Brain microvascular endothelial cell (primary cell): ENCODE measurements around the gene PLA2G4C.

Experiments used
- DNase-seq: peaks from one replicate; pipeline ENCODE4 v3.0.0-alpha.2; 2020
- H3K27ac ChIP-seq: fragments of 250-450 bp; sonication (Bioruptor Pico); 2 replicates; pipeline ENCODE4 v1.5.1; 2020; ENCODE audit warnings: mild to moderate bottlenecking, moderate library complexity
- H3K27me3 ChIP-seq: fragments of 250-450 bp; sonication (Bioruptor Pico); replicated peaks from 2 replicates; pipeline ENCODE4 v1.5.1; 2020; ENCODE audit warnings: mild to moderate bottlenecking
- H3K36me3 ChIP-seq: fragments of 250-450 bp; sonication (Bioruptor Pico); replicated peaks from 2 replicates; pipeline ENCODE4 v1.5.1; 2020; ENCODE audit warnings: mild to moderate bottlenecking
- H3K4me3 ChIP-seq: 2 replicates; pipeline ENCODE4 v1.5.1; 2011; ENCODE audit warnings: low read depth, mild to moderate bottlenecking, control low read depth, low read length, moderate library complexity
- in situ Hi-C: cut with HindIII; loops from 2 replicates; pipeline ENCODE4 v1.10.0; 2017; ENCODE audit warnings: low sequenced_read_pairs, low pct_ligation_motif_present
- TF ChIP-seq, protein P1 (sequence below): IDR thresholded peaks from 2 replicates; pipeline ENCODE4 v1.5.1; 2011; ENCODE audit warnings: low read depth, mild to moderate bottlenecking, moderate library complexity, low read length, control low read depth, inconsistent platforms; ENCODE audit errors: missing control alignments

The PLA2G4C gene

DNA sequence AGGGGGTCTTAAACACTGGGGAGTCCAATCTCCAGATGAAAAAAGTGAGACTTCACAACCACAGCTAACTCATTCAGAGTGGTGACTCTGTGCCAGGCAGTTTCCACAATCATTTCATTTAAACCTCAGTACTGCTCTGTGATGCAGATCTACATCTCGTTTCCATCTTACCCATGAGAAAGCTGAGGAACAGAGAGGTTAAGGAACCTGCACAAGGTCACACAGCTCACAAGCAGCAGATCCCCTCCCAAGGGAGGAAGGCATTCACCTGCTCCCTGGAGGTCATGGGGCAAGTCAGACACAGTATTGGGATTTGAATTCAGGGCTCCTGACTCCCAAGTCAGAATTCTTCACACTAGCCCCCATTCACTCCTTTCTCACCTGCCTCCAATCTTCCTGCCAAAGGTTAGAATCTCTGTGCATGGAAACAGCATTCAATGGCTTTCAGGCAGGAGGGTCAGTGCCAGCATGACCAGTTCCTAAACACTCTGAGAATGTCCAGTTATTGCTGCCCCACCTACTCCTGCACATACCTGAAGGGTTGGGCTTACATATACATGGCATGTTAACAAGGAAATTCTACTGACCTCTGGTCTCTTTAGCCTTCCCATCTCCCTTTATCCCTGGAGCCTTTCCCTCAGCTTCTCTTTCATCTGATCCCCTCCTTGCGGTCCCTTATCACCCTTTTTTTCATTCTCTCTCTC, 68.6 kb downstream of the PLA2G4C start:
- TF ChIP-seq, protein P1, sequence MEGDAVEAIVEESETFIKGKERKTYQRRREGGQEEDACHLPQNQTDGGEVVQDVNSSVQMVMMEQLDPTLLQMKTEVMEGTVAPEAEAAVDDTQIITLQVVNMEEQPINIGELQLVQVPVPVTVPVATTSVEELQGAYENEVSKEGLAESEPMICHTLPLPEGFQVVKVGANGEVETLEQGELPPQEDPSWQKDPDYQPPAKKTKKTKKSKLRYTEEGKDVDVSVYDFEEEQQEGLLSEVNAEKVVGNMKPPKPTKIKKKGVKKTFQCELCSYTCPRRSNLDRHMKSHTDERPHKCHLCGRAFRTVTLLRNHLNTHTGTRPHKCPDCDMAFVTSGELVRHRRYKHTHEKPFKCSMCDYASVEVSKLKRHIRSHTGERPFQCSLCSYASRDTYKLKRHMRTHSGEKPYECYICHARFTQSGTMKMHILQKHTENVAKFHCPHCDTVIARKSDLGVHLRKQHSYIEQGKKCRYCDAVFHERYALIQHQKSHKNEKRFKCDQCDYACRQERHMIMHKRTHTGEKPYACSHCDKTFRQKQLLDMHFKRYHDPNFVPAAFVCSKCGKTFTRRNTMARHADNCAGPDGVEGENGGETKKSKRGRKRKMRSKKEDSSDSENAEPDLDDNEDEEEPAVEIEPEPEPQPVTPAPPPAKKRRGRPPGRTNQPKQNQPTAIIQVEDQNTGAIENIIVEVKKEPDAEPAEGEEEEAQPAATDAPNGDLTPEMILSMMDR: no peak
- no peak for DNase-seq
- H3K27me3 ChIP-seq: no peaks in the 10 kb centered on the region
- in situ Hi-C loops: no loop called here
- H3K4me3 ChIP-seq: no peak overlapping the region
- H3K36me3 ChIP-seq: no peaks in the 10 kb centered on the region
- no peak overlapping the region for H3K27ac ChIP-seq

DNA sequence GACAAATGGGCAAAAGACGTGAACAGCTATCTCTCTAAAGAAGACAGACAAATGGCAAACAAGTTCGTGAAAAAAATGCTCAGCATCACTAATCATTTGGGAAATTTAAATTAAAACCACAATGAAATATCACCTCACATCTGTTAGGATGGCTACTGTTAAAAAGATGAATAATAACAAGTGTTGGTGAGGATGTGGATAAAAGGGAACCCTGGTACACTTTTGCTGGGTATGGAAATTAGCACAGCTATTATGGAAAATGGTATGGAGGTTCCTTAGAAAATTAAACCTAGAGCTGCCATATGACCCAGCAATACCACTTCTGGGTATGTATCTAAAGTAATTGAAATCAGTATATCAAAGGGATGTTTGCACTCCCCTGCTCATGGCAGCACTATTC, 73.9 kb downstream of the PLA2G4C start:
- Histone ChIP-seq H3K4me3 (no peak overlapping the region), H3K36me3 (no peaks in the 10 kb centered on the region), H3K27me3 (no peaks in the 10 kb centered on the region), H3K27ac (no peak overlapping the region)
- TF ChIP-seq, protein P1: no peak
- DNase-seq: no peak
- in situ Hi-C loops: no loop called here

DNA sequence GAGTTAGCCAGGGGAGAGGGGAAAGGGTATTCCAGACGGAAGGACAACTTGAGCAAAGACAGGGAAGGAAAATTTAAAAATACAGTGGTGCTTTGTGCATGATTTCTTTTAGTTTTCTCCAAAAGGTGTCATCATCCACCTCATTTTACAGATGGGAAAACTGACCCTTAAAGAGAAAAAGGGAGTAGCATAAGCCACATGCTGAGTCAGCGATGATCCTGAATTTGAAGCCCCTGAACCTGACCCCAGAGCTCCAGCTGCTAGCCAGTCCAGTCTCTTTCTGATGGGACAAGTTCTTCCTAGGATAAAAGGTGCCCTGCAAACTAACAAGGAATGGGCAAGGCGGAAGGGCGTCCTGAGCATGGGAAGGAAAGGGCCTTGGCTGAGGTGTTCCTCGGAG, 77.0 kb downstream of the PLA2G4C start:
- Histone ChIP-seq H3K36me3 (no peaks in the 10 kb centered on the region), H3K4me3 (no peak overlapping the region), H3K27me3 (no peaks in the 10 kb centered on the region), H3K27ac (no peak overlapping the region)
- in situ Hi-C loops: no loop called here
- TF ChIP-seq, protein P1: no peak
- DNase-seq: no peak

DNA sequence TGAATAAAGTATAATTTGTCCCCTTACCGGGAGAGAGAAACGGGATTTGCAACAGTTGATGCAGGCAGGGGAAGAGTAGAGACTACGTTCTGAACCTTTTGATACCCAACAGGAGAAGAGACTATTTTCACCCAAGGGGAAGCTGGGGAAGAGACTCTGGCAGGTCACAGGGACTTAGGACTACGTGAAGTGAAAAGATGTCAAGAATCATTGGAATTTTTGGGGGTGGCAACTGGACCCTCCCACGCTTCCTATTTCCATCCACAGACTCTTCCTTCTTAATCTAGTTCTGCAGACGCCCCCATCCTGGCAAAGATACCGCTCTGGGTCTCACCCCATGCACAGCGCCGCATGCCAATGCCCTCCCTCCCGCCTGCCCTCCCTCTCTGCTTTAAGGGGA, 80.5 kb downstream of the PLA2G4C start:
- TF ChIP-seq, protein P1: no peak
- no peaks in the 10 kb centered on the region for H3K36me3 ChIP-seq
- no peak for DNase-seq
- H3K27ac ChIP-seq: no peak overlapping the region
- no peak overlapping the region for H3K4me3 ChIP-seq
- no peaks in the 10 kb centered on the region for H3K27me3 ChIP-seq
- in situ Hi-C loops: no loop called here

DNA sequence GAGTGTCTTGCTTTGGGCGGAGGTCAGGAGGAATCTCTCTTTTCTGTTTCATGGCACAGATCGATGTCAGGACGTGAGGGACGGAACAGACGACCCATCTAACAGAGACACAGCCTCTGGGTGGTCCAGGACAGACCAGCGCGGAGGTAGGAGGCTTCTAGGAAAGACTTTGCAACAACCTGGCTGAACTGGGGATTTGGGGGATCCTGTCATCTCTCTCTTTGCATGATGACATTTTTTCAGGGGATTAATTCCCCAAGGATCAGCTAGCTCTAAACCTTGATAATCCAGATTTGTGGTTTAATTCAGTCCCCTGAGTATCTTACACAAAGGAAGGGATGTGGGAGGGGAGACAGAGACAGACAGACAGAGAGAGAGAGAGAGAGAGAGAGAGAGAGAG, 81.2 kb downstream of the PLA2G4C start:
- Histone ChIP-seq H3K36me3 (no peaks in the 10 kb centered on the region), H3K27me3 (no peaks in the 10 kb centered on the region), H3K4me3 (no peak overlapping the region), H3K27ac (no peak overlapping the region)
- no peak for DNase-seq
- TF ChIP-seq, protein P1: no peak
- in situ Hi-C loops: no loop called here

DNA sequence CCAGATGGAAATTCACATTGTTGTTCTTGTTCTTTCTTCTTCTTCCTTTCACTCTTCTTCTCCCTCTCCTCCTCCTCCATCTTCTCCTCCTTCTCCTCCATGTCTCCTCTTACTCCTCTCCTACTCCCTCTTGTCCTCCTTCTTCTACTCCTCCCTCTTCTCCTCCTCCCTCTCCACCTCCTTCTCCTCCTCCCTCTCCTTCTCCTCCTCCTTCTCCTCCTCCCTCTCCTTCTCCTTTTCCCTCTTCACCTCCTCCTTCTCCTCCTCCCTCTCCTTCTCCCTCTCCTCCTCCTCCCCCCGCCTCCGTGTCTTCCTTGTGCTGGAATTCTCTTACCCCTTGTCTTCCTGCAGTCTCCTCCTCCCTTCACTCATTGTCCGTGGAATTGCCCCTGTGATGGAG, 85.1 kb downstream of the PLA2G4C start:
- DNase-seq: no peak
- no peaks in the 10 kb centered on the region for H3K36me3 ChIP-seq
- in situ Hi-C loops: no loop called here
- TF ChIP-seq, protein P1: no peak
- H3K27me3 ChIP-seq: no peaks in the 10 kb centered on the region
- no peak overlapping the region for H3K4me3 ChIP-seq
- no peak overlapping the region for H3K27ac ChIP-seq
